OCI-LY7 (cell line): ENCODE measurements around the gene LAMA3.

Experiments used
- CTCF ChIP-seq: fragments of 200-600 bp; sonication (generic); conservative IDR thresholded peaks from 2 replicates; pipeline ENCODE4 v1.5.1; 2014; ENCODE audit warnings: mild to moderate bottlenecking, antibody characterized with exemption, low read length, moderate library complexity, mixed read lengths
- EZH2phosphoT487 ChIP-seq: fragments of 200-600 bp; sonication (generic); IDR thresholded peaks from 2 replicates; pipeline ENCODE4 v1.6.1; 2018; ENCODE audit warnings: low read depth, borderline replicate concordance, mild to moderate bottlenecking, mixed run types, antibody characterized with exemption, low read length, moderate library complexity, mixed read lengths

DNA sequence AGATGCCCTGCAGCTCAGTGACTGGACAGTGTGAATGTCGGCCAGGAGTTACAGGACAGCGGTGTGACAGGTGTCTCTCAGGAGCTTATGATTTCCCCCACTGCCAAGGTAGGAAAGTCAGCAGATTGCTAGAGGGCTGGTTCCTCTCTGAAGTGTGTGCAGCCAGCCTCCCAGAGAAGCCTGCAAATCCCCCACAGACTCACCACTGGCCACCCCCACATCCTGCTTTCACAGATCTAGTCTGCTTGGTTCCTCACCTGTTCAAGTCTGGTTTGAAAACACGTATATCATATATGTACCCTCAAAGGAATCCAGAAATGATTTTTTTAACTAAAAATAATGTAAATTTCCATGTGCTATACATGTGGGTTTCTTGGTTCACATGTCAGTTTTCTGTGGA, 121.1 kb downstream of the LAMA3 start:
- TF ChIP-seq EZH2phosphoT487 (no peak), CTCF (no peak)
